ENCODE results near the gene OTOGL. TPM values are rescaled to one million over a fixed set of nuclear protein-coding genes. Genes with fewer than 3 reads are reported as not detected.

Gene OTOGL
- total and polyA plus RNA-seq, 8 donors: 0.19 to 2.9 (median 0.33) TPM

- no peaks in the 10 kb centered on the region for H3K4me1 ChIP-seq
- 13 to 21% methylated on average over 3 of the region's 3 CpGs for WGBS, 2 donors
- H3K27ac ChIP-seq: no peak overlapping the region
- H3K9me3 ChIP-seq: no peaks in the 10 kb centered on the region
- H3K36me3 ChIP-seq: no peaks in the 10 kb centered on the region
- intact Hi-C loops (cut with DNase I): no loop called here
- no peak for DNase-seq
- no peak for TF ChIP-seq CTCF (IDR thresholded peaks at IDR 0.05)
- H3K27me3 ChIP-seq: no peaks in the 10 kb centered on the region
- ATAC-seq: no peak
- H3K4me3 ChIP-seq: no peak overlapping the region
- FAIRE-seq: no peak
Measured at GRCh38 chr12:80313209-80313608, 213.9 kb downstream of the OTOGL start.

- H3K27me3 ChIP-seq: no peaks in the 10 kb centered on the region
- intact Hi-C loops (cut with DNase I): no loop called here
- no peak for FAIRE-seq
- TF ChIP-seq CTCF (IDR thresholded peaks at IDR 0.05): no peak
- ATAC-seq: no peak
- WGBS, 2 donors: 85 to 94% methylated on average over 1 of the region's 1 CpG
- H3K9me3 ChIP-seq: no peaks in the 10 kb centered on the region
- no peaks in the 10 kb centered on the region for H3K4me1 ChIP-seq
- no peak overlapping the region for H3K4me3 ChIP-seq
- no peak for DNase-seq
- no peak overlapping the region for H3K27ac ChIP-seq
- no peaks in the 10 kb centered on the region for H3K36me3 ChIP-seq
Measured at GRCh38 chr12:80314741-80315140, 215.4 kb downstream of the OTOGL start.

GRCh38 chr12:80316222-80316621 lies 216.9 kb downstream of the OTOGL start:
- Histone ChIP-seq H3K27ac (no peak overlapping the region), H3K9me3 (no peaks in the 10 kb centered on the region), H3K4me1 (no peaks in the 10 kb centered on the region), H3K36me3 (no peaks in the 10 kb centered on the region), H3K27me3 (no peaks in the 10 kb centered on the region), H3K4me3 (no peak overlapping the region)
- DNase-seq (no peak), FAIRE-seq (no peak), ATAC-seq (no peak)
- intact Hi-C loops (cut with DNase I): no loop called here
- 49 to 57% methylated on average over 2 of the region's 2 CpGs for WGBS, 2 donors
- no peak for TF ChIP-seq CTCF (IDR thresholded peaks at IDR 0.05)

- H3K4me3 ChIP-seq: no peak overlapping the region
- DNase-seq (no peak), FAIRE-seq (no peak), ATAC-seq (no peak)
- no peaks in the 10 kb centered on the region for H3K36me3 ChIP-seq
- intact Hi-C loops (cut with DNase I): no loop called here
- no peak for TF ChIP-seq CTCF (IDR thresholded peaks at IDR 0.05)
- H3K4me1 ChIP-seq: no peaks in the 10 kb centered on the region
- H3K27ac ChIP-seq: no peak overlapping the region
- H3K9me3 ChIP-seq: no peaks in the 10 kb centered on the region
- H3K27me3 ChIP-seq: no peaks in the 10 kb centered on the region
Measured at GRCh38 chr12:80317307-80317706, 218.0 kb downstream of the OTOGL start.

GRCh38 chr12:80317899-80318298 lies 218.6 kb downstream of the OTOGL start:
- DNase-seq: no peak
- intact Hi-C loops (cut with DNase I): no loop called here
- Histone ChIP-seq H3K27ac (no peak overlapping the region), H3K27me3 (no peaks in the 10 kb centered on the region), H3K36me3 (no peaks in the 10 kb centered on the region), H3K4me3 (no peak overlapping the region), H3K9me3 (no peaks in the 10 kb centered on the region), H3K4me1 (no peaks in the 10 kb centered on the region)
- no peak for TF ChIP-seq CTCF (IDR thresholded peaks at IDR 0.05)
- WGBS, 2 donors: 0 to 39% methylated on average over 1 of the region's 1 CpG
- no peak for FAIRE-seq
- ATAC-seq: no peak
